Natural killer cell (primary cell): ENCODE measurements around the gene TREX2. TPM values are rescaled to one million over a fixed set of nuclear protein-coding genes. Genes with fewer than 3 reads are reported as not detected.
A peak's percentile ranks its signal among the peaks of the same experiment; 100 is the strongest.

ENCODE experiments used
- ATAC-seq, 3 donors: fragments of 150-1000 bp in 2 of 3; fragments of 200-7000 bp in 1 of 3; cut with Tn5 transposase; 1 replicate in 1 of 3; 2 replicates in 2 of 3; pipeline ENCODE4 v1.10.0; 2021; ENCODE audit warnings: mild to moderate bottlenecking in 2 of 3, moderate library complexity in 2 of 3
- DNase-seq, 2 donors: peaks; one replicate each; pipeline versions ENCODE4 v3.0.0 to v3.0.0-alpha.2; 2013 to 2021; ENCODE audit warnings: mixed read lengths in 1 of 2
- H3K27ac ChIP-seq: one replicate; pipeline ENCODE4 v1.5.1; 2013; ENCODE audit warnings: mild to moderate bottlenecking, low read length
- H3K27me3 ChIP-seq: one replicate; pipeline ENCODE4 v1.6.1; 2013; ENCODE audit warnings: low read length; ENCODE audit not compliant: control insufficient read depth, insufficient read depth
- H3K36me3 ChIP-seq: one replicate; pipeline ENCODE4 v1.6.1; 2013; ENCODE audit warnings: low read length; ENCODE audit not compliant: control insufficient read depth, insufficient read depth
- H3K4me1 ChIP-seq: one replicate; pipeline ENCODE4 v1.6.1; 2013; ENCODE audit warnings: low read length; ENCODE audit not compliant: control insufficient read depth, insufficient read depth
- H3K4me3 ChIP-seq: one replicate; pipeline ENCODE4 v1.5.1; 2013; ENCODE audit warnings: low read length
- H3K9me3 ChIP-seq: one replicate; pipeline ENCODE4 v1.6.1; 2013; ENCODE audit warnings: low read length; ENCODE audit not compliant: control insufficient read depth, insufficient read depth
- H3K27ac Mint-ChIP-seq, 2 donors: one replicate each; pipeline ENCODE4 v1.8.0; 2022; ENCODE audit warnings: mild to moderate bottlenecking in 2 of 2, mixed read lengths in 2 of 2, moderate library complexity in 1 of 2
- H3K27me3 Mint-ChIP-seq, 2 donors: one replicate each; pipeline ENCODE4 v1.8.0; 2022; ENCODE audit warnings: low read depth in 2 of 2, mixed read lengths in 2 of 2
- H3K36me3 Mint-ChIP-seq: one replicate; pipeline ENCODE4 v1.8.0; 2022; ENCODE audit warnings: mixed read lengths
- H3K4me1 Mint-ChIP-seq, 2 donors: one replicate each; pipeline ENCODE4 v1.8.0; 2022; ENCODE audit warnings: mixed read lengths in 2 of 2
- H3K4me3 Mint-ChIP-seq: one replicate; pipeline ENCODE4 v1.8.0; 2022; ENCODE audit warnings: mild to moderate bottlenecking, moderate library complexity, mixed read lengths
- H3K9me3 Mint-ChIP-seq, 2 donors: one replicate each; pipeline ENCODE4 v1.8.0; 2022; ENCODE audit warnings: mixed read lengths in 2 of 2
- WGBS: methylation state at CpG from one replicate; pipeline ENCODE4 v1.1.7; 2013; ENCODE audit warnings: missing lambda C conversion rate; ENCODE audit not compliant: insufficient coverage; 5-methylcytosine and 5-hydroxymethylcytosine counted together
- intact Hi-C: fragments of 100-400 bp; cut with micrococcal nuclease; formaldehyde crosslinking; loops from one replicate; pipeline ENCODE4 v1.14.2; 2022
- total RNA-seq, 4 donors: library from RNA; stranded (reverse); fragments of 120-200 nt in 1 of 4; gene quantifications; one replicate each; pipeline versions ENCODE4 v1.2.3 to v1.2.4, GENCODE V29; 2013 to 2022
- TF ChIP-seq, protein P1 (sequence below): fragments of 200-600 bp; IDR thresholded peaks from one replicate; pipeline ENCODE4 v1.8.0; 2022; ENCODE audit warnings: antibody characterized with exemption

TREX2 gene
- total RNA-seq, 3 donors from 2014 or later (not counting 1 experiment from before 2014, with no cell fraction given), result 1.6 to 3.4 (median 3.1) TPM

DNA sequence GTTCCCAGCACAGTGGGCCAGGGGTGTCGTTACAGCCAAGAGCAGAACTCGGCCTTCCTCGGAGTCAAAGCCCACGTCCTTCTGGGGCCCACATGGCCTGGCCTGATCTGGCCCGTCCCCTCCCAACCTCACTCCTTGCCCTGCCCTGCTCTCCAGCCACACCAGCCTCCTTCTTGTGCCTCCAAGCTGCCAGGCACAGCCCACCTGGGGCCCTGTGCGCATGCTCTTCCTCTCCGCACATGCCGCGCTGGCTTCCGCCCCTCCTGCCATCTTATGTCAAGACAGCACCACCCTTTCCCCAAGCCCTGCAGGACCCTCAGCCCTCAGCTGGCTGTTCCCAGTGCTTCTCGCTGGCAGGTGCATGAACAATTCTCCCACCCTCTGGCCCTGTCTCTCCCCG is 17.7 kb upstream of the TREX2 start:
- no peak overlapping the region for H3K4me3 ChIP-seq
- TF ChIP-seq, protein P1, sequence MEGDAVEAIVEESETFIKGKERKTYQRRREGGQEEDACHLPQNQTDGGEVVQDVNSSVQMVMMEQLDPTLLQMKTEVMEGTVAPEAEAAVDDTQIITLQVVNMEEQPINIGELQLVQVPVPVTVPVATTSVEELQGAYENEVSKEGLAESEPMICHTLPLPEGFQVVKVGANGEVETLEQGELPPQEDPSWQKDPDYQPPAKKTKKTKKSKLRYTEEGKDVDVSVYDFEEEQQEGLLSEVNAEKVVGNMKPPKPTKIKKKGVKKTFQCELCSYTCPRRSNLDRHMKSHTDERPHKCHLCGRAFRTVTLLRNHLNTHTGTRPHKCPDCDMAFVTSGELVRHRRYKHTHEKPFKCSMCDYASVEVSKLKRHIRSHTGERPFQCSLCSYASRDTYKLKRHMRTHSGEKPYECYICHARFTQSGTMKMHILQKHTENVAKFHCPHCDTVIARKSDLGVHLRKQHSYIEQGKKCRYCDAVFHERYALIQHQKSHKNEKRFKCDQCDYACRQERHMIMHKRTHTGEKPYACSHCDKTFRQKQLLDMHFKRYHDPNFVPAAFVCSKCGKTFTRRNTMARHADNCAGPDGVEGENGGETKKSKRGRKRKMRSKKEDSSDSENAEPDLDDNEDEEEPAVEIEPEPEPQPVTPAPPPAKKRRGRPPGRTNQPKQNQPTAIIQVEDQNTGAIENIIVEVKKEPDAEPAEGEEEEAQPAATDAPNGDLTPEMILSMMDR, result no peak
- no peaks in the 10 kb centered on the region for H3K9me3 ChIP-seq
- H3K27me3 Mint-ChIP-seq, result no peaks in the 10 kb centered on the region
- H3K9me3 Mint-ChIP-seq, result no peaks in the 10 kb centered on the region
- H3K4me1 Mint-ChIP-seq, result peaks cover 0 to 11% of the 10 kb centered on the region in 2 donors
- peaks cover 3% of the 10 kb centered on the region for H3K36me3 ChIP-seq
- no peak overlapping the region for H3K27ac ChIP-seq
- no peaks in the 10 kb centered on the region for H3K27me3 ChIP-seq
- no peak overlapping the region for H3K4me3 Mint-ChIP-seq
- intact Hi-C loops, result no loop called here
- no peak for ATAC-seq
- no peak for DNase-seq
- no peaks in the 10 kb centered on the region for H3K36me3 Mint-ChIP-seq
- 97% methylated on average over 12 of the region's 12 CpGs for WGBS
- H3K27ac Mint-ChIP-seq, result no peak overlapping the region
- no peaks in the 10 kb centered on the region for H3K4me1 ChIP-seq

DNA sequence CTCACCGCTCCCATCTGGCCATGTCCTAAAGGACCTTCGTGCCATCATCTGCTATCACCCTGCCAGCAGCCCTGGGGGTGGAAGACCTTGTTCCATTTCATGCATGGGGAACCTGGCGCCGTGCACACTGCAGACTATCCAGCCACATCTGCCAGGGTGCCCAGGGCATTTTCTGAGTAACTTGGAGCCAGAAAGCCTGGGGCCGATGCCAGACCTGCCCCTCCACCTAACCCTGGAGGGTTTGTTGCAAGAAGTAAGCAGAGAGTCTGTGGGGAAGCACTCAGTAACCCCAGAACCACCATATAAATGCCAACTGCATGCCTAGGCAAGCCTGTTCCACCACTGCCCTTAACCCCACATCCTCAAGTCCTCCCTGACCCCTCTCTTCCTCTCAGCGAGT is 17.2 kb upstream of the TREX2 start:
- TF ChIP-seq, protein P1, result no peak
- Mint-ChIP-seq H3K27me3 (no peaks in the 10 kb centered on the region), H3K4me3 (no peak overlapping the region), H3K27ac (no peak overlapping the region), H3K4me1 (peaks cover 0 to 11% of the 10 kb centered on the region in 2 donors), H3K36me3 (no peaks in the 10 kb centered on the region), H3K9me3 (no peaks in the 10 kb centered on the region)
- peaks cover 3% of the 10 kb centered on the region for H3K36me3 ChIP-seq
- DNase-seq (no peak), ATAC-seq (no peak)
- no peak overlapping the region for H3K4me3 ChIP-seq
- WGBS, result 94% methylated on average over 5 of the region's 6 CpGs
- no peaks in the 10 kb centered on the region for H3K9me3 ChIP-seq
- intact Hi-C loops, result no loop called here
- no peaks in the 10 kb centered on the region for H3K4me1 ChIP-seq
- H3K27ac ChIP-seq, result no peak overlapping the region
- H3K27me3 ChIP-seq, result no peaks in the 10 kb centered on the region

DNA sequence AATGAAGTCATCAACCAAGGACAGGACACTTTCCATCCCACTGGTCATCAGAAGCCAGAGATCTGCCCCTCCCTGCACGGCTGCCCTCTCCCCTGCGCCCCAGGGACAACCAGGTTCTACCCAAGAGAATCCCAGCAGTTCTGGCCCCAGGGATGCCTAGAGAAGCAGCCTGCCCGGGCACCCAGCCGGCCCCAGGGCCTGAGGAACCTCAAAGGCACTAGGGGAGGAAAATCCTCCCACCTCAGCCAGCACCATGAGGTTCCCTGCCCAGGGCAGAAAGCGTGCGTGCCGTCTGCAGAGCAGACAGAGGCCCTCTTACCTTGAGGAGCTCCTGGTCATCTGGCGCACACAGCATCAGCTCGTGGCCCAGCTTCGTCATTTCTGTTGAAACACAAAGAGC is 16.4 kb upstream of the TREX2 start:
- H3K4me3 ChIP-seq, result no peak overlapping the region
- H3K4me1 ChIP-seq, result no peaks in the 10 kb centered on the region
- TF ChIP-seq, protein P1, result no peak
- Mint-ChIP-seq H3K4me1 (peaks cover 0 to 6% of the 10 kb centered on the region in 2 donors), H3K4me3 (no peak overlapping the region), H3K27me3 (no peaks in the 10 kb centered on the region), H3K36me3 (no peaks in the 10 kb centered on the region), H3K27ac (no peak overlapping the region), H3K9me3 (no peaks in the 10 kb centered on the region)
- H3K9me3 ChIP-seq, result no peaks in the 10 kb centered on the region
- no peak overlapping the region for H3K27ac ChIP-seq
- H3K27me3 ChIP-seq, result no peaks in the 10 kb centered on the region
- intact Hi-C loops, result no loop called here
- ATAC-seq (no peak), DNase-seq (no peak)
- H3K36me3 ChIP-seq, result peaks cover 3% of the 10 kb centered on the region
- 95% methylated on average over 10 of the region's 10 CpGs for WGBS

DNA sequence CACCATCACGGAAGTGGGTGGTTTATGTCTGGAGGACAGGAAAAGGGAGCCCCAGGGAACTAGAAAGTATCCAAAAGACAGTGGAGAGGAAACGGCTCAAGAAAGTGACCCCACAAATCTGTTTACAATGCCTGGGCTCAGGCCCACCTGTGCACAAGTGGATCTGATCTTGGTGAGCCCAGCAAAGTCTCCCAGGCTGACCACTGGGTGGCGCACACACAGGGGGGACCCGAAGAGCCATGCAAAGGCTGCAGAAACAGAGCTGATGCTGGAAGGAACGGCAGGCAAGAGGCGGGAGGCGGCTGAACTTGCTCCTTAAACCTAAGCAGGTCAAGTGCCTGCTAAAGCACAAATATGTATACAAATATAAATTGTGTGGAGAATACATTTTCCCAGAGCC is 15.0 kb upstream of the TREX2 start:
- no peak overlapping the region for H3K27ac ChIP-seq
- Mint-ChIP-seq H3K27ac (no peak overlapping the region), H3K4me1 (peaks cover 0 to 4% of the 10 kb centered on the region in 2 donors), H3K9me3 (no peaks in the 10 kb centered on the region), H3K4me3 (no peak overlapping the region), H3K27me3 (no peaks in the 10 kb centered on the region), H3K36me3 (no peaks in the 10 kb centered on the region)
- H3K27me3 ChIP-seq, result no peaks in the 10 kb centered on the region
- TF ChIP-seq, protein P1, result no peak
- peaks cover 3% of the 10 kb centered on the region for H3K36me3 ChIP-seq
- H3K4me1 ChIP-seq, result no peaks in the 10 kb centered on the region
- H3K9me3 ChIP-seq, result no peaks in the 10 kb centered on the region
- 62% methylated on average over 7 of the region's 7 CpGs for WGBS
- H3K4me3 ChIP-seq, result no peak overlapping the region
- DNase-seq, result peak; percentile 22 to 64
- peak in 2 of 3 donors; percentile 54 to 55 for ATAC-seq
- intact Hi-C loops, result loop anchor here (2.0 kb wide), 1 partner anchor 46 kb away; no protein-coding TSS in a partner anchor
